Esophagus muscularis mucosa (tissue), 3 donors: ENCODE measurements around the gene CSRNP3.

ENCODE experiments used
- POLR2A ChIP-seq: fragments of 450-650 bp; IDR thresholded peaks from one replicate; pipeline ENCODE4 v1.6.1; 2017; ENCODE audit warnings: antibody characterized with exemption, moderate library complexity, mild to moderate bottlenecking, low read depth
- POLR2AphosphoS5 ChIP-seq, 2 donors: sonication (generic); formaldehyde crosslinking; IDR thresholded peaks; one replicate each; pipeline ENCODE4 v1.6.1; 2017; ENCODE audit warnings: antibody characterized with exemption in 2 of 2
- TF ChIP-seq, protein P1 (sequence below), 3 experiments: fragments of 200-600 bp in 2 of 3; fragments of 450-650 bp in 1 of 3; sonication (generic) in 2 of 3; IDR thresholded peaks; one replicate each; pipeline ENCODE4 v1.5.1; 2017 to 2019; ENCODE audit warnings: antibody characterized with exemption in 3 of 3, mild to moderate bottlenecking in 2 of 3, moderate library complexity in 1 of 3

- no peak for TF ChIP-seq POLR2AphosphoS5 (IDR thresholded peaks at IDR 0.05)
- TF ChIP-seq, protein P1, sequence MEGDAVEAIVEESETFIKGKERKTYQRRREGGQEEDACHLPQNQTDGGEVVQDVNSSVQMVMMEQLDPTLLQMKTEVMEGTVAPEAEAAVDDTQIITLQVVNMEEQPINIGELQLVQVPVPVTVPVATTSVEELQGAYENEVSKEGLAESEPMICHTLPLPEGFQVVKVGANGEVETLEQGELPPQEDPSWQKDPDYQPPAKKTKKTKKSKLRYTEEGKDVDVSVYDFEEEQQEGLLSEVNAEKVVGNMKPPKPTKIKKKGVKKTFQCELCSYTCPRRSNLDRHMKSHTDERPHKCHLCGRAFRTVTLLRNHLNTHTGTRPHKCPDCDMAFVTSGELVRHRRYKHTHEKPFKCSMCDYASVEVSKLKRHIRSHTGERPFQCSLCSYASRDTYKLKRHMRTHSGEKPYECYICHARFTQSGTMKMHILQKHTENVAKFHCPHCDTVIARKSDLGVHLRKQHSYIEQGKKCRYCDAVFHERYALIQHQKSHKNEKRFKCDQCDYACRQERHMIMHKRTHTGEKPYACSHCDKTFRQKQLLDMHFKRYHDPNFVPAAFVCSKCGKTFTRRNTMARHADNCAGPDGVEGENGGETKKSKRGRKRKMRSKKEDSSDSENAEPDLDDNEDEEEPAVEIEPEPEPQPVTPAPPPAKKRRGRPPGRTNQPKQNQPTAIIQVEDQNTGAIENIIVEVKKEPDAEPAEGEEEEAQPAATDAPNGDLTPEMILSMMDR (IDR thresholded peaks at IDR 0.05): no peak
- TF ChIP-seq POLR2A: no peak
These were observed 5.9 kb downstream of the CSRNP3 start for GRCh38 chr2:165475277-165476004.
